22Rv1 (cell line): ENCODE data around the gene ZNF132.

Experiments
- ZFX ChIP-seq: fragments of 450-650 bp; IDR thresholded peaks from 2 replicates; pipeline ENCODE4 v1.6.1; 2017; ENCODE audit warnings: antibody characterized with exemption, borderline replicate concordance
- TF ChIP-seq, protein P1 (sequence below): fragments of 450-650 bp; IDR thresholded peaks from 2 replicates; pipeline ENCODE4 v1.5.1; 2017; ENCODE audit warnings: mild to moderate bottlenecking

DNA sequence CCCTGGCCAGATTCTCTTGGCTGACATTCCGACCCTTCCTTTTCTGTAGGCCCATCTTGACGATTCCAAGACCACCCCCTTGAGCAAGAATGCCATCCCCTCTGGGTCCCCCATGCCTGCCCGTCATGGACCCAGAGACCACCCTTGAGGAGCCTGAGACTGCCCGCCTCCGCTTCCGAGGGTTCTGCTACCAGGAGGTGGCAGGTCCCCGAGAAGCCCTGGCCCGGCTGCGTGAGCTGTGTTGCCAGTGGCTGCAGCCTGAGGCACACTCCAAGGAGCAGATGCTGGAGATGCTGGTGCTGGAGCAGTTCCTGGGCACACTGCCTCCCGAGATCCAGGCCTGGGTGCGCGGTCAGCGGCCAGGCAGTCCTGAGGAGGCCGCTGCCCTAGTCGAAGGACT is 37.2 kb upstream of the ZNF132 start:
- TF ChIP-seq, protein P1, sequence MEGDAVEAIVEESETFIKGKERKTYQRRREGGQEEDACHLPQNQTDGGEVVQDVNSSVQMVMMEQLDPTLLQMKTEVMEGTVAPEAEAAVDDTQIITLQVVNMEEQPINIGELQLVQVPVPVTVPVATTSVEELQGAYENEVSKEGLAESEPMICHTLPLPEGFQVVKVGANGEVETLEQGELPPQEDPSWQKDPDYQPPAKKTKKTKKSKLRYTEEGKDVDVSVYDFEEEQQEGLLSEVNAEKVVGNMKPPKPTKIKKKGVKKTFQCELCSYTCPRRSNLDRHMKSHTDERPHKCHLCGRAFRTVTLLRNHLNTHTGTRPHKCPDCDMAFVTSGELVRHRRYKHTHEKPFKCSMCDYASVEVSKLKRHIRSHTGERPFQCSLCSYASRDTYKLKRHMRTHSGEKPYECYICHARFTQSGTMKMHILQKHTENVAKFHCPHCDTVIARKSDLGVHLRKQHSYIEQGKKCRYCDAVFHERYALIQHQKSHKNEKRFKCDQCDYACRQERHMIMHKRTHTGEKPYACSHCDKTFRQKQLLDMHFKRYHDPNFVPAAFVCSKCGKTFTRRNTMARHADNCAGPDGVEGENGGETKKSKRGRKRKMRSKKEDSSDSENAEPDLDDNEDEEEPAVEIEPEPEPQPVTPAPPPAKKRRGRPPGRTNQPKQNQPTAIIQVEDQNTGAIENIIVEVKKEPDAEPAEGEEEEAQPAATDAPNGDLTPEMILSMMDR = no peak
- TF ChIP-seq ZFX = no peak
